AG10803 (cell line): ENCODE measurements around the gene HTR2B.

ENCODE experiments used
- DNase-seq: peaks from one replicate; pipeline ENCODE4 v3.0.0; 2010; ENCODE audit warnings: low read depth
- H3K4me3 ChIP-seq: 2 replicates; pipeline ENCODE4 v1.5.1; 2011; ENCODE audit warnings: mild to moderate bottlenecking, low read length, control low read depth
- CTCF ChIP-seq: conservative IDR thresholded peaks from 2 replicates; pipeline ENCODE4 v1.5.1; 2011; ENCODE audit warnings: mild to moderate bottlenecking, low read length, control low read depth, inconsistent platforms

Gene HTR2B

GRCh38 chr2:231124838-231125568 is at the start of gene HTR2B:
HTR2B (minus strand) TSS chr2:231125042; CDS start chr2:231123764, 1,278 bp downstream.
- no peak within 1 kb of the TSS for H3K4me3 ChIP-seq
- no peak for DNase-seq
- TF ChIP-seq CTCF = no peak

GRCh38 chr2:231174211-231174651 is 49.4 kb upstream of the HTR2B start:
- H3K4me3 ChIP-seq = no peak overlapping the region
- TF ChIP-seq CTCF = no peak
- no peak for DNase-seq

- TF ChIP-seq CTCF = no peak
- DNase-seq = peak; percentile 73
- no peak overlapping the region for H3K4me3 ChIP-seq
Observed at GRCh38 chr2:231172025-231172424, 47.2 kb upstream of the HTR2B start.

- TF ChIP-seq CTCF = no peak
- no peak overlapping the region for H3K4me3 ChIP-seq
- peak; percentile 89 for DNase-seq
Observed at GRCh38 chr2:231170055-231170454, 45.2 kb upstream of the HTR2B start.

- peak; percentile 69 for DNase-seq
- TF ChIP-seq CTCF = no peak
- H3K4me3 ChIP-seq = no peak overlapping the region
Observed at GRCh38 chr2:231169488-231169887, 44.6 kb upstream of the HTR2B start.

- no peak overlapping the region for H3K4me3 ChIP-seq
- no peak for TF ChIP-seq CTCF
- no peak for DNase-seq
Observed at GRCh38 chr2:231168460-231169139, 43.8 kb upstream of the HTR2B start.
